Natural killer cell (primary cell): Measurements from ENCODE around the gene HSPA12A. TPM values are rescaled to one million over a fixed set of nuclear protein-coding genes. Genes with fewer than 3 reads are reported as not detected.

Experiments used
- ATAC-seq, 3 donors: fragments of 150-1000 bp in 2 of 3; fragments of 200-7000 bp in 1 of 3; cut with Tn5 transposase; 1 replicate in 1 of 3; 2 replicates in 2 of 3; pipeline ENCODE4 v1.10.0; 2021; ENCODE audit warnings: mild to moderate bottlenecking in 2 of 3, moderate library complexity in 2 of 3
- DNase-seq, 2 donors: peaks; one replicate each; pipeline versions ENCODE4 v3.0.0 to v3.0.0-alpha.2; 2013 to 2021; ENCODE audit warnings: mixed read lengths in 1 of 2
- H3K27ac ChIP-seq: one replicate; pipeline ENCODE4 v1.5.1; 2013; ENCODE audit warnings: mild to moderate bottlenecking, low read length
- H3K27me3 ChIP-seq: one replicate; pipeline ENCODE4 v1.6.1; 2013; ENCODE audit warnings: low read length; ENCODE audit not compliant: control insufficient read depth, insufficient read depth
- H3K36me3 ChIP-seq: one replicate; pipeline ENCODE4 v1.6.1; 2013; ENCODE audit warnings: low read length; ENCODE audit not compliant: control insufficient read depth, insufficient read depth
- H3K4me1 ChIP-seq: one replicate; pipeline ENCODE4 v1.6.1; 2013; ENCODE audit warnings: low read length; ENCODE audit not compliant: control insufficient read depth, insufficient read depth
- H3K4me3 ChIP-seq: one replicate; pipeline ENCODE4 v1.5.1; 2013; ENCODE audit warnings: low read length
- H3K9me3 ChIP-seq: one replicate; pipeline ENCODE4 v1.6.1; 2013; ENCODE audit warnings: low read length; ENCODE audit not compliant: control insufficient read depth, insufficient read depth
- H3K27ac Mint-ChIP-seq, 2 donors: one replicate each; pipeline ENCODE4 v1.8.0; 2022; ENCODE audit warnings: mild to moderate bottlenecking in 2 of 2, mixed read lengths in 2 of 2, moderate library complexity in 1 of 2
- H3K27me3 Mint-ChIP-seq, 2 donors: one replicate each; pipeline ENCODE4 v1.8.0; 2022; ENCODE audit warnings: low read depth in 2 of 2, mixed read lengths in 2 of 2
- H3K36me3 Mint-ChIP-seq: one replicate; pipeline ENCODE4 v1.8.0; 2022; ENCODE audit warnings: mixed read lengths
- H3K4me1 Mint-ChIP-seq, 2 donors: one replicate each; pipeline ENCODE4 v1.8.0; 2022; ENCODE audit warnings: mixed read lengths in 2 of 2
- H3K4me3 Mint-ChIP-seq: one replicate; pipeline ENCODE4 v1.8.0; 2022; ENCODE audit warnings: mild to moderate bottlenecking, moderate library complexity, mixed read lengths
- H3K9me3 Mint-ChIP-seq, 2 donors: one replicate each; pipeline ENCODE4 v1.8.0; 2022; ENCODE audit warnings: mixed read lengths in 2 of 2
- CTCF ChIP-seq: fragments of 200-600 bp; IDR thresholded peaks from one replicate; pipeline ENCODE4 v1.8.0; 2022; ENCODE audit warnings: antibody characterized with exemption
- WGBS: methylation state at CpG from one replicate; pipeline ENCODE4 v1.1.7; 2013; ENCODE audit warnings: missing lambda C conversion rate; ENCODE audit not compliant: insufficient coverage; 5-methylcytosine and 5-hydroxymethylcytosine counted together
- intact Hi-C: fragments of 100-400 bp; cut with micrococcal nuclease; formaldehyde crosslinking; loops from one replicate; pipeline ENCODE4 v1.14.2; 2022
- total RNA-seq, 4 donors: library from RNA; stranded (reverse); fragments of 120-200 nt in 1 of 4; gene quantifications; one replicate each; pipeline versions ENCODE4 v1.2.3 to v1.2.4, GENCODE V29; 2013 to 2022

HSPA12A gene
- total RNA-seq, 3 donors from 2014 or later (not counting 1 experiment from before 2014, with no cell fraction given): 0.43 TPM; not detected in 2

- no peak overlapping the region for H3K4me3 Mint-ChIP-seq
- intact Hi-C loops: no loop called here
- Histone ChIP-seq H3K27me3 (peaks cover 16% of the 10 kb centered on the region), H3K27ac (no peak overlapping the region), H3K9me3 (no peaks in the 10 kb centered on the region), H3K4me1 (peaks cover 6% of the 10 kb centered on the region), H3K36me3 (no peaks in the 10 kb centered on the region), H3K4me3 (no peak overlapping the region)
- 79% methylated on average over 16 of the region's 16 CpGs for WGBS
- H3K27ac Mint-ChIP-seq: no peak overlapping the region
- H3K36me3 Mint-ChIP-seq: no peaks in the 10 kb centered on the region
- no peak for DNase-seq
- H3K4me1 Mint-ChIP-seq: no peaks in the 10 kb centered on the region
- H3K9me3 Mint-ChIP-seq: no peaks in the 10 kb centered on the region
- no peak for ATAC-seq
- no peak for TF ChIP-seq CTCF
- peaks cover 32 to 46% of the 10 kb centered on the region in 2 donors for H3K27me3 Mint-ChIP-seq
These were observed 4.6 kb downstream of the HSPA12A start for GRCh38 chr10:116737627-116738327.

- ATAC-seq (no peak), DNase-seq (no peak)
- Mint-ChIP-seq H3K27me3 (peaks cover 14 to 40% of the 10 kb centered on the region in 2 donors), H3K36me3 (no peaks in the 10 kb centered on the region), H3K4me3 (no peak overlapping the region), H3K27ac (no peak overlapping the region), H3K4me1 (no peaks in the 10 kb centered on the region), H3K9me3 (no peaks in the 10 kb centered on the region)
- H3K9me3 ChIP-seq: no peaks in the 10 kb centered on the region
- no peaks in the 10 kb centered on the region for H3K27me3 ChIP-seq
- no peak for TF ChIP-seq CTCF
- intact Hi-C loops: no loop called here
- no peak overlapping the region for H3K27ac ChIP-seq
- 81% methylated on average over 4 of the region's 4 CpGs for WGBS
- H3K4me3 ChIP-seq: no peak overlapping the region
- no peaks in the 10 kb centered on the region for H3K4me1 ChIP-seq
- no peaks in the 10 kb centered on the region for H3K36me3 ChIP-seq
These were observed 8.8 kb downstream of the HSPA12A start for GRCh38 chr10:116733566-116733965.

GRCh38 chr10:116732573-116732972 is 9.8 kb downstream of the HSPA12A start:
- Mint-ChIP-seq H3K4me3 (no peak overlapping the region), H3K4me1 (no peaks in the 10 kb centered on the region), H3K27me3 (peaks cover 5 to 31% of the 10 kb centered on the region in 2 donors), H3K36me3 (no peaks in the 10 kb centered on the region), H3K27ac (no peak overlapping the region), H3K9me3 (no peaks in the 10 kb centered on the region)
- intact Hi-C loops: no loop called here
- DNase-seq: no peak
- WGBS: 88% methylated on average over 8 of the region's 8 CpGs
- H3K4me1 ChIP-seq: no peaks in the 10 kb centered on the region
- no peaks in the 10 kb centered on the region for H3K36me3 ChIP-seq
- no peaks in the 10 kb centered on the region for H3K27me3 ChIP-seq
- ATAC-seq: no peak
- H3K9me3 ChIP-seq: no peaks in the 10 kb centered on the region
- TF ChIP-seq CTCF: no peak
- H3K27ac ChIP-seq: no peak overlapping the region
- H3K4me3 ChIP-seq: no peak overlapping the region
